ENCODE data around the gene CEP41.

DNA sequence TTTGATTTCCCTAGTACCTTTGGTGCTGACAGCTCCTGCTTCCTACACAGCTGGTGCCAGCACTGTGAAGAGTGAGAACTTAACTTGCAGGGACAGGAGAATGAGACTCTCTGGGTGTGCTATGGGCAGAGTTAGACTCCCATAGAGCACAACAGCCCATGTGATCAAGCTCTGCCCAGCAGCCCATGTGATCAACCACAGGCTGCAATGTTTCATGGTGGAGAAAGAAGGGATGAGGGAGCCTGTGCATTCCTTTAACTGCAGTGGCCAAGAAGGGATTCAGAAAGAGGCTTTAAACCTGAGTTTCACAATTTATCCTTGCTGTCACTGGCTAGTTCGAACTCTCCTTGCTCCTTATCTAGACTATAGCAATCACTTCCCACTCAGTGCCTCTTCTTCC is 41.1 kb upstream of the CEP41 start:
- TF ChIP-seq, protein P1, sequence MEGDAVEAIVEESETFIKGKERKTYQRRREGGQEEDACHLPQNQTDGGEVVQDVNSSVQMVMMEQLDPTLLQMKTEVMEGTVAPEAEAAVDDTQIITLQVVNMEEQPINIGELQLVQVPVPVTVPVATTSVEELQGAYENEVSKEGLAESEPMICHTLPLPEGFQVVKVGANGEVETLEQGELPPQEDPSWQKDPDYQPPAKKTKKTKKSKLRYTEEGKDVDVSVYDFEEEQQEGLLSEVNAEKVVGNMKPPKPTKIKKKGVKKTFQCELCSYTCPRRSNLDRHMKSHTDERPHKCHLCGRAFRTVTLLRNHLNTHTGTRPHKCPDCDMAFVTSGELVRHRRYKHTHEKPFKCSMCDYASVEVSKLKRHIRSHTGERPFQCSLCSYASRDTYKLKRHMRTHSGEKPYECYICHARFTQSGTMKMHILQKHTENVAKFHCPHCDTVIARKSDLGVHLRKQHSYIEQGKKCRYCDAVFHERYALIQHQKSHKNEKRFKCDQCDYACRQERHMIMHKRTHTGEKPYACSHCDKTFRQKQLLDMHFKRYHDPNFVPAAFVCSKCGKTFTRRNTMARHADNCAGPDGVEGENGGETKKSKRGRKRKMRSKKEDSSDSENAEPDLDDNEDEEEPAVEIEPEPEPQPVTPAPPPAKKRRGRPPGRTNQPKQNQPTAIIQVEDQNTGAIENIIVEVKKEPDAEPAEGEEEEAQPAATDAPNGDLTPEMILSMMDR (conservative IDR thresholded peaks at IDR 0.05; ENCODE audit: low read length), result no peak
- no peak for TF ChIP-seq EZH2phosphoT487 (IDR thresholded peaks at IDR 0.05; ENCODE audit: borderline replicate concordance, low read depth, low read length)
